PC-9 (cell line): ENCODE data around the gene TMEM271.

Source experiments
- EZH2 ChIP-seq: fragments of 200-600 bp; sonication (generic); IDR thresholded peaks from 2 replicates; pipeline ENCODE4 v1.8.0; 2017; ENCODE audit warnings: antibody characterized with exemption, low read depth
- TF ChIP-seq, protein P1 (sequence below): fragments of 200-600 bp; sonication (generic); conservative IDR thresholded peaks from 2 replicates; pipeline ENCODE4 v1.6.1; 2017; ENCODE audit warnings: mixed run types, antibody characterized with exemption, mild to moderate bottlenecking, moderate library complexity

DNA sequence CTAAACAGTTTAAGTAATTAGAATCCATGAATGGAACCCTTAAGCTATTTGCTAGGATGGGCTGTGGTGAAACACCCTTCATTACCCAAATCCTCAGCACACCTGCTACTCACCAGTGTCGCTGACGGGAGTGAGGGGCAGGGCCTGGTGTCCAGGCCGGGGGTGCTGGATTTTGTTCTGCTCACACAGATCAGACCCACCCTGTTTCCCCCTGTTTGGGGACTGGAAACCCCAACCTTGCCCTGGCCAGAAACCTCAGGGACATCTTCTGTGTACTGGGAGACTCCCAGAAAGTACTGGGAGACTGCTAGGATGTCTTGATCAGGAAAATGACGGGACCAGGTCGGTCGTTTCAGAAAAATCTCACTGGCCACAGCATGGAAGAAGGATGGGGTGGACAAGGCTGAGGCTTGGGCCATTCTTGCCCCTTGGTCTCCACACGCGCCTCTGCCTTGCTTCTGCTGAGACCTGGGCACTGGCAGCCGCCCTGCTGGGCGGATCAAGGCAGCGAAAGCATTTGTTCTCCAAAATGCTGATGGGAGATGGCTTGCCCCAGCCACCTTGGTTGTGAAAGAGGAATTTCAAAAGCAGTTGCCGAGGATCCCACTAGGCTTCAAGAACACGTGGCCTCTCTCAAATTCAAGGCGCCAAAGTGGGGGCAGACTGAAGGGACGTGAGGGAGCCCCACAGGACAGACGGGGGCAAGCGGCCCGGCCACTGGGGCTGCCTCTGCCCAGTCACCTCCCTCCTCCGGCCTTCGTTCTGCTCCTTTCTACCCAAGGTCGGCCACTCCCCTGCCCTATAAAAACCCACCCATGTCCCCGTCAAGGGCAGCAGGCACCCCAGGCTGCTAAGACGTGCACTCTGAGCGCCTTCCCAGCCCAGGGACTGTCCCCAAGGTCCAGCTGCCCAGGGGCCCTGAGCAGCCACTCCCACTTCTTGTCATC lies 25.8 kb upstream of the TMEM271 start:
- TF ChIP-seq, protein P1, sequence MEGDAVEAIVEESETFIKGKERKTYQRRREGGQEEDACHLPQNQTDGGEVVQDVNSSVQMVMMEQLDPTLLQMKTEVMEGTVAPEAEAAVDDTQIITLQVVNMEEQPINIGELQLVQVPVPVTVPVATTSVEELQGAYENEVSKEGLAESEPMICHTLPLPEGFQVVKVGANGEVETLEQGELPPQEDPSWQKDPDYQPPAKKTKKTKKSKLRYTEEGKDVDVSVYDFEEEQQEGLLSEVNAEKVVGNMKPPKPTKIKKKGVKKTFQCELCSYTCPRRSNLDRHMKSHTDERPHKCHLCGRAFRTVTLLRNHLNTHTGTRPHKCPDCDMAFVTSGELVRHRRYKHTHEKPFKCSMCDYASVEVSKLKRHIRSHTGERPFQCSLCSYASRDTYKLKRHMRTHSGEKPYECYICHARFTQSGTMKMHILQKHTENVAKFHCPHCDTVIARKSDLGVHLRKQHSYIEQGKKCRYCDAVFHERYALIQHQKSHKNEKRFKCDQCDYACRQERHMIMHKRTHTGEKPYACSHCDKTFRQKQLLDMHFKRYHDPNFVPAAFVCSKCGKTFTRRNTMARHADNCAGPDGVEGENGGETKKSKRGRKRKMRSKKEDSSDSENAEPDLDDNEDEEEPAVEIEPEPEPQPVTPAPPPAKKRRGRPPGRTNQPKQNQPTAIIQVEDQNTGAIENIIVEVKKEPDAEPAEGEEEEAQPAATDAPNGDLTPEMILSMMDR: no peak
- TF ChIP-seq EZH2: no peak
